Measurements from ENCODE around the gene ATP8A2. TPM values are rescaled to one million over a fixed set of nuclear protein-coding genes. Genes with fewer than 3 reads are reported as not detected.

Gene ATP8A2
- polyA plus RNA-seq, 4 donors: 5.5 to 7.4 (median 5.6) TPM

DNA sequence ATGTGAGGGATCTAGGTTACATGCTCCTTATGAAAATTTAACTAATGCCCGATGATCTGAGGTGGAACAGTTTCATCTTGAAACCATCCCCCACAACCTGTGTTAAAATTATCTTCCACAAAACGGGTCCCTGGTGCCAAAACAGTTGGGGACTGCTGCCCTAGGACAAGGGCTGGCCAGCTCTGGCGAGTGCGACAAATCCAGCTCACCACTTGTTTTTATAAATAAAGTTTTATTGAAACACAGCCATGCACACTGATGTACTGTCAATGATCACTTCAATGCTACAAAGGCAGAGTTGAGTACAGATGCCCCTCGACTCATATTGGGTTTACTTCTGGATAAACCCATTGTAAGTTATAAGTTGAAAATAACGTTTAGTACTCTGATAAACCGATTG is 235.3 kb downstream of the ATP8A2 start:
- DNase-seq (ENCODE audit: low read depth in 4 of 4, low spot score in 3 of 4): no peak

DNA sequence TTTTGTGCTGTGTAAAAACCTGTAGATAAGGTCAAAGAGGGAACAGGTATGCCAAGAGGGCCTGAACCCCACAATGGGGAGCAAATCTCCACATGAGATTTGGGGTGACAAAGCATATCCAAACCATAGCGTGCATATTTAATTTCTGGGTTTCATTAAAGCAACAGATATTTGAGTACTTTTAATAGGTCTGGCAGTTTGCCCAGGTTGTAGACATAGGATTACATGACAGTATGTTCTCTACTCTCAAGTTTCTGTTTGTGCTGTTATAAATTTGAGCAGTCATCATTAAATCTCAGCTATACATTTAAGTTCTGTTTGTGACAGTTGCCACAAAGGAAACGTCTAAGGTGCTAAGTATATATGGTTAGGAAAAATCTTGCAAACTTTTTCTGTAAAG is 236.4 kb downstream of the ATP8A2 start:
- DNase-seq (ENCODE audit: low read depth in 4 of 4, low spot score in 3 of 4): peak in 1 of 4 donors; percentile 24

DNA sequence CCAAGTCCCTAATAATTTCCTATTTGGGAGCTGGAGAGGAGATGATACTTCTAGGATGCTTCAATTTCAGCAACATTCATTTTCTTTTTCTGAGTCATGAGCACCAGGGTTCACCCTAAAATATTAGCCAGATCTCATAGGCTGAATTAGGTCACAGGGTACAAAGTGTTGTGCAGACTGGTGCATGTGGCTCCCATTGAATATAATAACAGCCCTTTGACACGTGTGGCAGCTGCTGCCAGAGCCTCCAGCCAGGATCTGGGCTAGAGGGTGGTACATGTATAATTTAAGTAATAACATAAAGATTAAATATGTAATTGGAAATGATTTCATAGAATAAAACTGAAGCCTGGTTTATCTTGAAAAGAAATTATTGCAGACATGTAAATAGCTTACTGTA is 244.9 kb downstream of the ATP8A2 start:
- DNase-seq (ENCODE audit: low read depth in 4 of 4, low spot score in 3 of 4): no peak

DNA sequence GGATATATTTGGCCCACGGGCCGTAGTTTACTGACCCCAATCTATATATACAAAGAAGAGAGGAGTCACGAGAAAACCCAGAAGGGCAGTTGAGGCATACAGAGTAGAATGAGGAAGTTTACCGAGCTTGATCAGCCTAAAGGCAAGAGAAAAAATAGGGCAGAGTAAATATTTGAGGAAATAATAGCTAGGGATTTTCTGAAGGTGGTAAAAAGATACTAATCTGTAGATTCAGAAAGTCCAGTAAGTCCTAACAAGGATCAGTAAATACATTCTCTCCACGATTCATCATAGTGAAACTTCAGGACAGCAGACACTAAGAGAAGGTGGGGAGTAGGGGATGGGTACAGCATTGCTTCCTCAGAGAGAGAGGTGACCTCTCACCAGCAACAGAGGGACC is 248.1 kb downstream of the ATP8A2 start:
- DNase-seq (ENCODE audit: low read depth in 4 of 4, low spot score in 3 of 4): no peak

DNA sequence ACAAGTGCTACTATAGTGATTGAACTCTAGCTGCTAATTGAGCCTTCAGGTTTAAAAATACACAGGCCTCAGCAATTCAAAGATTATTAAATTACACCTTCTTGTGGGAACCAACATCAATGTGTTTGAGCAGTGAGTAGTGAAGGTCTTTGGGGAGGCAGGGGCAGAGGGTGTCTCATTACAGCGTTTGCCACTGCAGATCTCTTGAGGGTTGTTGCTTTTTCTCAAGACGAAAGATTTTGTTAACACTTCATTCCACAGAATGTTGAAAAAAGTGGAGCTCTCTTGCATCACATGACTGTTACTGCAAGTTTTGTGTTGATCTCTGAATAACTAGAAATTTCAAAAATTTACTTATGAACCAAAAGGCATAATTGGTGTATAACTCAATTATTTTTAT is 253.6 kb downstream of the ATP8A2 start:
- DNase-seq (ENCODE audit: low read depth in 4 of 4, low spot score in 3 of 4): no peak

DNA sequence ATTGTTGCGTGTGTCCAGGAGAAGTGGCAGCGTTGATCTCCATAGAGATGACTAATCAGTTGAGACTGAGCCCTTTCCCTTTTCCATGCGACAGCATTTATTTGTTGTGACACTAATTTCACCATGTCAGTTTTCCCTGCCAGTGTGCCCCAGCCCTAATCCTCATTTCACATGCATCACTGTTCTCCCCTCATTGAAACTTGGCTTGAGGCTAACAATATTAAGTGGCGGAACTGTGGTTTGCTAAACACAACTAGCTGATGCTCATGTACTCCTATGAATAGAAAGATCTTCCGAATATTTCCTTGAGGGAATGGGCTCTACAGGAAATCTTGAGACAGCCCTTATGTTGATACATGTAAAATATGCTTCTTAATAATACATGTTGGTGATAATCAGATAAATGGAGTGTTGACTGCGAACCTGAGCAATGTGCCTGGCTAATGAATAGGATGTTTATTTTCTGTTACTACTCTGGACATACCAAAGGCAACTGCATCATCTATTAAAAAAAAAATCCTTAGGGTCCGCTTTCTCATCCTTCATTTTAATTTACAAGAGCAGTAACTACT is 258.6 kb downstream of the ATP8A2 start:
- no peak for DNase-seq (ENCODE audit: low read depth in 4 of 4, low spot score in 3 of 4)

DNA sequence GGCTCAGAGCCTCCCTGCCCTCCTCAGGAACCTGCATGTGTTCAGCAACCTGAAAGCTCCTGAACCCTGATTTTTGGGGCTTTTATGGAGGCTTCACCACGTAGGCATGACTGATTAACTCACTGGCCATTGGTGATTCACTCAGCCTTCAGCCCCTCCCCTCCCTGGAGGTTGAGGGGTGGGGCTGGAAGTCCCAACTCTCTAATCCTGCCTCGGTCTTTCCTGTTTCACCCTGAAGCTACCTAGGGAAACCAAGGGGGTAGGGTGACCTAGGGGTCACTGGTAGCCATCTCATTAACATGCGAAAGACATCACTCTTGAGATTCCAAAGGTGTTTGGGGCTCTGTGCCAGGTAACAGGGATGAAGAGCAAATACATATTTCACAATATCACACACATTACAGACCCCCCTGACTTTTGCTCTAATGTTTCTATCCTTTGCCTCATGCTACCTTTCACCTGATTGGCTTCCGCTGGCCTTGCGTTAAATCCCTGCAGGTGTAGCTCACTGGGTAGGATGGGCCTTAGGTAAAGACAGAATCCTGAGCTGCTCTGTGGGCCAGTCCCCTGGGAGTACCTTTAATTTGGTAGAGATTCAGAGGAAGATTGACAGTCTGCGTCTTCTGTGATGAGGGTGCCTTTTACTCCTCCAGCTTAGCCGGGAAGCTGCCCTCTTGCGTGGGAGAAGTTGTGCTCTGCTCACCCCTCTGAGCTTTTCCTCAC is 260.6 kb downstream of the ATP8A2 start:
- no peak for DNase-seq (ENCODE audit: low read depth in 4 of 4, low spot score in 3 of 4)

DNA sequence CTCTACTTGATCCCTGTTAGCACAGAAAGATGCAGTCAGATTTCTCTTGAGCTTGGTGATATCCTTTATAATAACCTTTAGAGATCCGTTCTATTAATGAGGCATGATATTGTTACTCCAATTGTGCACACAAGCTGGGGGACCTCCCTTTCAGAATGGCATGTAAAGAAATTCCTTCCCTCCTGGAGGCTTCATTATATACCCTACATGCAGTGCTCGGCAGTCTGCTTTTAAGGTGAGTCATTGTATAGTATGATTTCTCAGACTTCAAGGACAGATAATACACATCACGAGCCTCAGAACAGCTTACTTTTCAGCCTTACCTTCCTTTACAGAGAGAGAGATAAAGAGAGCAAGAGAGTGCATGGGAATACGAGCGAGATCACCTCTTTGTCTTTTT is 261.3 kb downstream of the ATP8A2 start:
- DNase-seq (ENCODE audit: low read depth in 4 of 4, low spot score in 3 of 4): no peak

DNA sequence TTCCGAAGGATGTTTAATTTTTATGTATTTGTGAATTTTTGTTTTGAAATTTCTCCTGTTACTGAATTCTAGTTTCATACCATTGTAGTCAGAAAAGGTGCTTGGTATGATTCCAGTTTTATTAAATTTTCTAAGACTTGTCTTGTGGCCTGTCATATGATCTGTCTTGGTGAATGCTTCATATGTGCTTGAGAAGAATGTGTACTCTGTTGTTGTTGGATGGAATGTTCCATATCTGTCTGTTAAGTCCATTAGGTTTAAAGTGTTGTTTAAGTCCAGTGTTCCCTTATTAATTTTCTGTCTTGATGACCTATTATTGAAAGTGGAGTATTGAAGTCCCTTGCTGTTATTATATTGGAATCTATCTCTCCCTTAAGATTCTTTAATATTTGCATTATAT is 273.9 kb downstream of the ATP8A2 start:
- no peak for DNase-seq (ENCODE audit: low read depth in 4 of 4, low spot score in 3 of 4)

DNA sequence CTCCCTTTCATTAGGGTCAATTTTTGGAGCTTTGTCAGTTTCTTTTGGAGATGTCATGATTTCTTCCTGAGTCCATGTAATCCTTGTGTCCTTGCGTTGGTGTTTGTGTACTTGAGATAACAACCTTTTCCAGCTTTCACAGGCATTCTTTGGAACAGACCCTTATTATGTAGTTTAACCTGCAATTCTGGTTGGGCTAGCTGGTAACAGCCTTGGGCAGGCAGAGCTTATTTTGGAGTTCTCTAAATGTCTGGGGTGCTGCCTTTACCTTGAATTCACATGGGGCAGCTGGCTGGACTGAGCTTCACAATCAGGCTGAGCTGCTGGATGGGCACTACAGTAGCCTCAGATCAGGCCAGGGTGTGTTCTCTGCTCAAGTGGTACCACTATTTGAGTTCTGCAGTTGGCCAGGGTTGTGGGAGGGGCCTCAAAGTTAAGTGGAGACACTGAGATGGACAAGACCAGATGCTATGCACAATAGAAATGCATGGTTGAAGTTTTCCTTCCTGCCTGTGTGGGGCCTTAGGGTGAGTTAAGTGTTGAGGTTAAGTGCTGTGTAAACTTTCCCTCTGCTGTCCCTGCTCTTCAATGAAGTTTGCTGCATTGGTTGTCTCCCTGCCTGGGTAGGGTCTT is 277.3 kb downstream of the ATP8A2 start:
- DNase-seq (ENCODE audit: low read depth in 4 of 4, low spot score in 3 of 4): no peak

DNA sequence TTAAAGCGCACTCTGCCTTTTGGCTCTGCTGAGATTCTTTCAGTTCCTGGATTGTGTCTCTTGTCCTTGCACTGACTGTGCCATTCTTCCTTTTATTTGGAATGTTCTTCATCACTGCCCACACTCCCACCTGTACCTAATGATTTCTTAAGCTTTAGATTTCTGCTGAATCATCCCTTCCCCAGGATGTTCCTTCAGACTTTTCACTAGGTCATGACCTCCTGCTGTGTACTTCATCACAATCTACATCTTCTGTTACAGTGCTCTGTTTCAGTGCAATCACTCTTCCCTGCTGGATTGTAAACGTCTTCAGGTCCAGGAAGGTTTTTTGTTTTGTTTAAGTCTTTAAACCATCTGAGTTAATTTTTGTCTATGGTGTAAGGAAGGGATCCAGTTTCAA is 281.0 kb downstream of the ATP8A2 start:
- peak in 3 of 4 donors; percentile 4 to 45 (median 18) for DNase-seq (ENCODE audit: low read depth in 4 of 4, low spot score in 3 of 4)

DNA sequence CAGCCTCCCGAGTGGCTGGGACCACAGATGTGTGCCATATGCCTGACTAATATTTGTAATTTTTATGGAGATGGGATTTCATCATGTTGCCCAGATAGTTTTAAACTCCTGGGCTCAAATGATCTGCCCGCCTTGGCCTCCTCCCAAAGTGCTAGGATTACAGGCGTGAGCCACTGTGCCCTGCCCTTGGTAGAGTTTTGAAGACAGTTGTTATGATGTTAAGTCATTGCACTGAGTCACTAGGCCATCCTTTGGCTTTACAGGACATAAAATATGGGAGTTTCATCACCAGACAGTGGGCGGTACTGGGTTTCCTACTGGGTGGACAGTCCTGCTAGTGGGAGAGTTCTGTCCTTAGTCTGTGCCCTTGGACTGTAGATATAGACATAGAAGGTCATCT is 282.5 kb downstream of the ATP8A2 start:
- no peak for DNase-seq (ENCODE audit: low read depth in 4 of 4, low spot score in 3 of 4)

DNA sequence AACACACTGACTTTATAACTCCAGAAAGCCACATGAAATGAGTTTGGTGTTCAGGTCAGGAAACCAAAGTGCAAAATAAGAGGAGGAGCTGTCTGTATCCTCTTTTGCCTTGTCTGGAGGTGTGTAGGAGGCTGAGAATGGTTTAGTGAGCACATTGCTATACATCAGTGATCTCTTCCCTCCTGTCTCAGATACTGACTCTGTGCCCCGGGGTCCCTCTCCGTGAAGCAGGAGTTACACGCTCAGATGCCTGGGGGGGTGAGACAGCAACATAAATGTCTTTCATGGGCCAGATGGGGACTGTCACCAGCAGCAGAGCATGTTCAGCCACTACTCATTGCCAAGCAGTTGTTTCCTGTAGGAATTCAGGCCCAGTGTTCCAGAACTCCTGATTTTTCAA is 285.4 kb downstream of the ATP8A2 start:
- peak; percentile 12 to 55 (median 42) for DNase-seq (ENCODE audit: low read depth in 4 of 4, low spot score in 3 of 4)

DNA sequence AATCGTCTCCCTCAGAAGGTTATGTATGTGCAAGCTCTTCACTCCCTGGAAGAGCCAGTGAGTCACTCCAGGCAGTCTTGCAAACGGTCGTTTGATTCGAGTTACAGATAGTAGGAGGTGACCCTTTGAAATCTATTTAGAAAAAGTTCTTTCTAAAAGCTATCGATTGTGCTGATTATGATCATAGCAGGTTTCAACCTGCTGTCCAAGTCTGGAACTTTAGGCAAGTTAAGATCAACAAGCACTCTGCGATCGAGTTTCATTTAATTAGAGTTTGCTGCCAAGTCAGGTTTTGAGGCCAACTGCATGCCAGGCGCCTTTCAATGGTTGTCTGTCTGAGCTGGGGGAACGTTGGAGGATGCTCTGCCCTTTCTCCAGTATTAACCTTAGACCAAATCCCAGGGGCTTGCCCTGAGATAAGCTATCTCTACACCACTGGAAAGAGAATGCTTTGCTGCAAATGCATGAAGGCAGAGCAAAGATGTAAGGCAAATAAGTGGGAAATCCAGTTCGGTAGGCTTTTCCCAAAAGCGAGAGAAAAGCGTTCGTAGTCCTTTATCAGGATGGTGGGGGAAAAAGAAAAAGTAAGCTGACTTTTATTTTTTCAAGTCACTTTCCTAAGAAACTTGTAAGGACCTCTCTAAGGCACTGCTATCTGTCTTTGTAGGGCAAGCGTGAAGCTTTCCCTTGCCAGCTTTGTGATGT is 287.5 kb downstream of the ATP8A2 start:
- peak in 1 of 4 donors; percentile 22 for DNase-seq (ENCODE audit: low read depth in 4 of 4, low spot score in 3 of 4)

DNA sequence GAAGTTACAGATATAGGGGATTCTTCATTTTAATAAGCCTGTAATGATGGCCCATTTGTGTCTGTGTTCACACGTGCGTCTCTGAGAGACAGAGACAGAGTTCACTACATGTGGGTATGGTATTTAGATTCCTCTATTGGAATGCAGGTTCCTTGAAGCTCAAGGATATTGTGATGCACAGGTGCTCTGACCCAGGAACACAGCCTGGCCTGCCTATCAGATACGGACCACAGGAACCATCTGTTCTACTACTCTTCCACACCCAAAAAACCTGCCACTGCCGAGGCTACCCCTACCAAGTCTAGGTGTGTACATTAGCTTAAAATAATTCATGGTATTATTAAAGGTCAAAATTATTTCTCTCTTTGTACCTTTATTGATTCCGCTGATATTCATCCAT is 289.2 kb downstream of the ATP8A2 start:
- DNase-seq (ENCODE audit: low read depth in 4 of 4, low spot score in 3 of 4): no peak

DNA sequence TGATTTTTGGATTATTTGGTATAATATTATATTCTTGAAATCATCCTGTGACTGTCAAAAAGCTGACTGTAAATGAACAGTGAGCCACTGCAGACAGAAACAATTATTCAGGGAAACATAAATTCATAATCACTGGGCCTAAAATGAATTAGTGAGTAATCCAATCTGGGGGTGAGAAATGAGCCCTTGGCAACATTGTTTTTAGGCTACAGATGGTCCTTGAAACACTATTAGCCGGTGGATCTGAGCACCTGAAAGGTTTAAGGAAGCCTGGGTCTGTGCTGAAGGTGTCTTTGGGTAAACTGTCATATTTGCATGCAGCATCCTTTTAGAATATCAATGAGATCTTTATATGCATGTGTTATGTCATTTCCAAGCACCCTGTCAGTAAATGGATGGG is 290.7 kb downstream of the ATP8A2 start:
- no peak for DNase-seq (ENCODE audit: low read depth in 4 of 4, low spot score in 3 of 4)

DNA sequence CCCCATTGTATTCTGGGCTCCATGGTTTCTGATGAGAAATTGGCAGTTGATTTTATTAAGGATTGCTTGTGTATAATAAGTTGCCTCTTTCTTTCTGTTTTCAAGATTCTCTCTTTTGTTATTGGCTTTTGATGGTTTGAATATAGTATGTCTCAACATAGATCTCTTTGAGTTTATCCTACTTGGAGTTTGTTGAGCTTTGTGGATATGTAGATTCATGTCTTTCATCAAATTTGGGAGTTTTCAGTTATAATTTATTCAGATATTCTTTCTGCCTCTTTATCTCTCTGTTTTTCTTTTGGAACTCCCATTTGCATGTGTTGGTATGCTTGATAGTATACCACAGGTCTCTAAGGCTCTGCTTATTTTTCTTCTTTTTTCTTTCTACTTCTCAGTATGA is 296.6 kb downstream of the ATP8A2 start:
- DNase-seq (ENCODE audit: low read depth in 4 of 4, low spot score in 3 of 4): no peak

DNA sequence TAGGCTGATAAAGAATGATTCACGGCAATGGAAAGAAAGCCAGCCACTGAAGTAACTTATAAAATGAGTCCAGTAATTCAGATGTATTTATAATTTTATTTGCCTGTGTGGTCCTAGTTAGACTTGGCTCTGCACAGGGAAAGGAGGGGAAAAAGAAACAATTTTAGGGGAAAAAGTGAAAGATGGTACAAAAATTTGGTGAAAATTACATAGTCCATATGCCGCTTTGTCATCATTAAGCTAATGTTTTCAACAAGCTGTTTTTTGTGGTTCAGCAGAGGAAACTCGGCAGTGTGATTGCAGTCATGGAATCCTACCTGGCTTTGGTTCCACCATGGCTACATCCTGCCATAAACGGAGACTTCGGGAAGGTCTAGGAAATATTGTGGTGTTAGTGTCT is 301.9 kb downstream of the ATP8A2 start:
- no peak for DNase-seq (ENCODE audit: low read depth in 4 of 4, low spot score in 3 of 4)

DNA sequence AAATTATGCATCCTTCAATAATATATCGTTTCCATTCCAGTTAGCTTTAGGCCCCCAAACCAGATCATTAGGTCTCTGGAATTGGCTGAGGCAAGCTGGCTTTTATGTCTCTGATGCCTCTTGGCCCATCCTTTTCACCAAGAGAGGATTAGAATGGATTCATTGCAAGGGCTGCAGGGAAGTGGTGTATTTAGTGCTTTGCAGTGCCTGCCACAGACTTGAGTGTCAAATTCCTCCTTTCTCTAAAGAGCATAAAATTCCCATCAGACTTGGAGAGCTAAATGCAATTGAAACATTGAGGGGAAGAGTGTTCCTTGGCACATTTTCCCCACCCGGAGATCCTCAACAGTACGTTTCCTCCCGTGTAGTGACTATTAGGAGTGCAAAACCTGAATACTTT is 302.6 kb downstream of the ATP8A2 start:
- DNase-seq (ENCODE audit: low read depth in 4 of 4, low spot score in 3 of 4): no peak

DNA sequence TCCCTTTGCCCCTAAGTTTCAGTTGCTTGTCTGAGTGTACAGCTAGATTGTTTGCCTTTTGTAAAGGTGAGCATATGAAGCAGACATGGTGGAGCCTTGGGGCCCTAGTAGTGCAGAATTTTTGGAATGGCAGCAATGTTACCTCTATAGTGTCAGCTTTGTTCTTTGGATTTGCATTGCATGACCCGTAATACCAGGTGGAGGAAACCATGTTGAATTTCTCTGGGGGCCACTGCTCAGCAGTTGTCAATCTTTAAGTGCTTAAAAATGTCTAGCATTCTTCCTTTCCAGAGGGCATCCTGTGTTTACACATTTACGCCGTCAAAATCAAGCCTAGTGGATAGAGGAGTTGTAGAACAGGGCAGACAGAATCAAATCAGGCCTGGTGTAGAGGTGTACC is 303.3 kb downstream of the ATP8A2 start:
- no peak for DNase-seq (ENCODE audit: low read depth in 4 of 4, low spot score in 3 of 4)

DNA sequence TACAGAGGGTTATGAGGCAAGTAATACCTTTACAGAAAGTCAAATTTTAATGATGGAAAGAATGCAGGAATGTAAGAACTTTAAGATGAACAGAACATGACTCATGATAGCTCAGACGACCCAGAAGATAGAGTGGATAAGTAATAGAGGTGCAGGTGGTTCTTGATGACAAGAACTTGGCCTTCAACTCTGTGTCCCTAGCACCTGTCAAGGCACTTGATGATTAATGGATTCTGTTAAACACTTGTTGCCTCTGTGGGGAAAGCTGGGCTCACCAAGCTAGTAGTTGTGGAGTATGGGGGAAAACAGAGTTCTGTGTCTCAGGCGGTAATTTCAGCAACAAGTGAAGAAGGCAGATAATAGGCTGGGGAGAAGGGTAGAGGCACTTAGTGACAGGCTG is 306.2 kb downstream of the ATP8A2 start:
- no peak for DNase-seq (ENCODE audit: low read depth in 4 of 4, low spot score in 3 of 4)

DNA sequence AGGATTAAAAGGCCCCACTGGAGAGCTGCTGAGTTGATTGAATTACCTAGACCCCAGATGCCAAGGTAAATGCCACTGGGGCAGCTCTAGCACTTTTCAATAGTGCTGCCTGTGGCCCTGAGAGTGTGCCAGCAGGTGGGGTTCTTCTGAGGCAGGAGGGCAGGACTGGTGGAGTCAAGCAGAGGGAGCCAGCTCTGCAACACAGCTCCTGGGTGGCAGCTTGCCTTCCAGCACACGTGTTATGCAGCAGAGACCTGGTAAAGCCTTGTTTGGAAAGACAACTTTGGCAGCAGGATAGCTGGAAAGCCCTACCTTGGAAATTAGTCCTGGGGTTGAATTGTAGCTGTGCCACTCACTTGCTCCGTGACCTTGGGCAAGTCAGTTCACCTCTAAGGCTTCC is 306.6 kb downstream of the ATP8A2 start:
- no peak for DNase-seq (ENCODE audit: low read depth in 4 of 4, low spot score in 3 of 4)

Data from right renal pelvis (tissue), 4 donors.